NT2/D1 (cell line): ENCODE results near the gene CTSO.

ENCODE experiments used
- SUZ12 ChIP-seq: IDR thresholded peaks from 2 replicates; pipeline ENCODE4 v1.6.1; 2011; ENCODE audit not compliant: insufficient read length, insufficient read depth; ENCODE audit errors: extremely low read depth
- ZNF274 ChIP-seq: IDR thresholded peaks from 2 replicates; pipeline ENCODE4 v1.6.1; 2011; ENCODE audit warnings: mild to moderate bottlenecking, low read depth, low read length

- TF ChIP-seq SUZ12 (no peak), ZNF274 (no peak)
These were observed 75.1 kb downstream of the CTSO start for GRCh38 chr4:155878611-155879010.
